ENCODE data around the gene SPTBN5. TPM values are rescaled to one million over a fixed set of nuclear protein-coding genes. Genes with fewer than 3 reads are reported as not detected.

The SPTBN5 gene
- total RNA-seq, 1 experiment from 2014 or later, result 1.2 TPM

DNA sequence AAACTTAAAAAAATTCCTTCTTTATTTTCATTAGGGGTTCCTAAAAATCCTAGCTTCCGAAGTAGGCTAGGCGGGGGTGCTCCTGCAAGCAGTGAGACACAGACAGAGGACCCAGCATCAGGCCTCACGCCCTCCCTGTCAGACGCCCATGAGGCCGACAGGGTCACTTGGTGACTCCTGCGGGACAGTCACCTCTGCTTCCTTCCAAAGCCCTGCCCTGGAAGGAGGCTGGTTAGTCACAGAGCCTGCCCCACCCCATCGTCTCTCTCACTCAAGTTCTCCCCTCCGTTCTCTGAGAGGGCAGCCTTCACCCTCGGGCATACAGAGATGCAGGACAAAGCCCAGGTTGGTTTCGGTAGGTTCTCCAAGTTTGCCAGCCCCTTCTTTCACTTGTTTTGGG lies 39.9 kb upstream of the SPTBN5 start:
- H3K27ac Mint-ChIP-seq, result no peak overlapping the region; the same call in 1 of the 2 replicates
- H3K4me1 Mint-ChIP-seq, result peaks cover 40% of the 10 kb centered on the region
- ATAC-seq, result no peak

More for the DNA sequence above, 39.9 kb upstream of the SPTBN5 start:
- Mint-ChIP-seq H3K27me3 (ENCODE audit: low read depth) (no peaks in the 10 kb centered on the region), H3K4me3 (no peak overlapping the region), H3K9me3 (no peaks in the 10 kb centered on the region), H3K36me3 (peaks cover 8% of the 10 kb centered on the region; the same call in 1 of the 2 replicates)
- CTCF ChIA-PET, result interaction anchor here (0.8 to 1.1 kb wide), 4 partner anchors 16 to 160 kb away, joined by 3 to 5 read pairs (median 4); no protein-coding TSS in a partner anchor
- POLR2A ChIA-PET, result no interaction called here
- TF ChIP-seq, protein P1, sequence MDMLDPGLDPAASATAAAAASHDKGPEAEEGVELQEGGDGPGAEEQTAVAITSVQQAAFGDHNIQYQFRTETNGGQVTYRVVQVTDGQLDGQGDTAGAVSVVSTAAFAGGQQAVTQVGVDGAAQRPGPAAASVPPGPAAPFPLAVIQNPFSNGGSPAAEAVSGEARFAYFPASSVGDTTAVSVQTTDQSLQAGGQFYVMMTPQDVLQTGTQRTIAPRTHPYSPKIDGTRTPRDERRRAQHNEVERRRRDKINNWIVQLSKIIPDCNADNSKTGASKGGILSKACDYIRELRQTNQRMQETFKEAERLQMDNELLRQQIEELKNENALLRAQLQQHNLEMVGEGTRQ (CRISPR knock-in tag; IDR thresholded peaks at IDR 0.05), result no peak
- TF ChIP-seq ZNF425 (CRISPR knock-in tag; conservative IDR thresholded peaks at IDR 0.05), result no peak
- TF ChIP-seq ZNF232 (CRISPR knock-in tag; IDR thresholded peaks at IDR 0.05), result no peak
- no peak for TF ChIP-seq MYBL2 (CRISPR knock-in tag; IDR thresholded peaks at IDR 0.05)
- no peak for TF ChIP-seq IRF2 (CRISPR knock-in tag; IDR thresholded peaks at IDR 0.05; ENCODE audit: borderline replicate concordance, low read depth)
- no peak for TF ChIP-seq FOXP4 (CRISPR knock-in tag; IDR thresholded peaks at IDR 0.05)
- TF ChIP-seq, protein P2, sequence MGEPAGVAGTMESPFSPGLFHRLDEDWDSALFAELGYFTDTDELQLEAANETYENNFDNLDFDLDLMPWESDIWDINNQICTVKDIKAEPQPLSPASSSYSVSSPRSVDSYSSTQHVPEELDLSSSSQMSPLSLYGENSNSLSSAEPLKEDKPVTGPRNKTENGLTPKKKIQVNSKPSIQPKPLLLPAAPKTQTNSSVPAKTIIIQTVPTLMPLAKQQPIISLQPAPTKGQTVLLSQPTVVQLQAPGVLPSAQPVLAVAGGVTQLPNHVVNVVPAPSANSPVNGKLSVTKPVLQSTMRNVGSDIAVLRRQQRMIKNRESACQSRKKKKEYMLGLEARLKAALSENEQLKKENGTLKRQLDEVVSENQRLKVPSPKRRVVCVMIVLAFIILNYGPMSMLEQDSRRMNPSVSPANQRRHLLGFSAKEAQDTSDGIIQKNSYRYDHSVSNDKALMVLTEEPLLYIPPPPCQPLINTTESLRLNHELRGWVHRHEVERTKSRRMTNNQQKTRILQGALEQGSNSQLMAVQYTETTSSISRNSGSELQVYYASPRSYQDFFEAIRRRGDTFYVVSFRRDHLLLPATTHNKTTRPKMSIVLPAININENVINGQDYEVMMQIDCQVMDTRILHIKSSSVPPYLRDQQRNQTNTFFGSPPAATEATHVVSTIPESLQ (CRISPR knock-in tag; IDR thresholded peaks at IDR 0.05), result no peak
- no peak for TF ChIP-seq ESRRA (CRISPR knock-in tag; IDR thresholded peaks at IDR 0.05; ENCODE audit: borderline replicate concordance)
- TF ChIP-seq, protein P3, sequence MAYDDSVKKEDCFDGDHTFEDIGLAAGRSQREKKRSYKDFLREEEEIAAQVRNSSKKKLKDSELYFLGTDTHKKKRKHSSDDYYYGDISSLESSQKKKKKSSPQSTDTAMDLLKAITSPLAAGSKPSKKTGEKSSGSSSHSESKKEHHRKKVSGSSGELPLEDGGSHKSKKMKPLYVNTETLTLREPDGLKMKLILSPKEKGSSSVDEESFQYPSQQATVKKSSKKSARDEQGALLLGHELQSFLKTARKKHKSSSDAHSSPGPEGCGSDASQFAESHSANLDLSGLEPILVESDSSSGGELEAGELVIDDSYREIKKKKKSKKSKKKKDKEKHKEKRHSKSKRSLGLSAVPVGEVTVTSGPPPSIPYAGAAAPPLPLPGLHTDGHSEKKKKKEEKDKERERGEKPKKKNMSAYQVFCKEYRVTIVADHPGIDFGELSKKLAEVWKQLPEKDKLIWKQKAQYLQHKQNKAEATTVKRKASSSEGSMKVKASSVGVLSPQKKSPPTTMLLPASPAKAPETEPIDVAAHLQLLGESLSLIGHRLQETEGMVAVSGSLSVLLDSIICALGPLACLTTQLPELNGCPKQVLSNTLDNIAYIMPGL (CRISPR knock-in tag; IDR thresholded peaks at IDR 0.05), result no peak
- TF ChIP-seq KAT7 (CRISPR knock-in tag; IDR thresholded peaks at IDR 0.05; ENCODE audit: borderline replicate concordance), result no peak
- no peak for TF ChIP-seq CREB1 (CRISPR knock-in tag; IDR thresholded peaks at IDR 0.05)
- no peak for TF ChIP-seq ZBTB21 (CRISPR knock-in tag; IDR thresholded peaks at IDR 0.05; ENCODE audit: borderline replicate concordance)
- TF ChIP-seq NR2C2 (CRISPR knock-in tag; IDR thresholded peaks at IDR 0.05), result no peak
- TF ChIP-seq, protein P4, sequence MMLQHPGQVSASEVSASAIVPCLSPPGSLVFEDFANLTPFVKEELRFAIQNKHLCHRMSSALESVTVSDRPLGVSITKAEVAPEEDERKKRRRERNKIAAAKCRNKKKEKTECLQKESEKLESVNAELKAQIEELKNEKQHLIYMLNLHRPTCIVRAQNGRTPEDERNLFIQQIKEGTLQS (CRISPR knock-in tag; conservative IDR thresholded peaks at IDR 0.05), result no peak
- no peak for TF ChIP-seq ZNF512 (CRISPR knock-in tag; IDR thresholded peaks at IDR 0.05; ENCODE audit: borderline replicate concordance)
- TF ChIP-seq MXD4 (CRISPR knock-in tag; IDR thresholded peaks at IDR 0.05; ENCODE audit: borderline replicate concordance), result no peak
- no peak for DNase-seq (ENCODE audit: low spot score)
